ENCODE data around the gene CHAF1A. TPM values are rescaled to one million over a fixed set of nuclear protein-coding genes. Genes with fewer than 3 reads are reported as not detected.

CHAF1A gene
- total RNA-seq, 2 experiments from 2014 or later: 77.0 to 78.9 TPM

- peaks cover 44% of the 10 kb centered on the region for H3K36me3 Mint-ChIP-seq (ENCODE audit: low read depth)
- POLR2A ChIA-PET: no interaction called here
These were observed 32.0 kb downstream of the CHAF1A start for GRCh38 chr19:4434391-4434790.

DNA sequence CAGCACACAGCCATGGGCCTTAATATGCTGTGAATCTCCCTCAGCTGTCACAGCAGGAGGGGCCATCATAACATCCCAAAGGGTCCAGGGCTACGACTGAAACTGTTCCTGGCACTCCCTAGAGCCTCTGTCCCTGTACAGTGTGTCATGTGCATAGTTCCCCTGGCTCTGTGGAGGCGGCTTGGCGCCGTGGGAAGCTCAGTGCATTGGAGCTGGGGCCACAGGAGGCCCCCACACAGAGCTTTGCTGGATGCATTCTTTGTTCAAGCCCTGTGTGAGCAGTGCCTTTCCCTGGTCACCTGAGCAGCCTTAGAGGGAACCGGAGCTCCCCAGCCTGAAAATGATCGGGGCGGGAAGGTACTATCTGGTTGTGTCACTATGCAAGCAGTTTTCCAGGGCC lies 33.8 kb downstream of the CHAF1A start:
- DNase-seq (no peak), ATAC-seq (no peak)
- H3K4me1 Mint-ChIP-seq: no peaks in the 10 kb centered on the region
- CTCF ChIA-PET: interaction anchor here (0.5 kb wide), 1 partner anchor 362 kb away, joined by 3 read pairs; no protein-coding TSS in a partner anchor
- H3K27ac Mint-ChIP-seq: no peak overlapping the region
- no peak overlapping the region for H3K4me3 Mint-ChIP-seq
- H3K27me3 Mint-ChIP-seq: no peaks in the 10 kb centered on the region
- intact Hi-C loops (cut with DNase I, micrococcal nuclease): no loop called here
- peaks cover 38% of the 10 kb centered on the region for H3K36me3 Mint-ChIP-seq (ENCODE audit: low read depth)
- POLR2A ChIA-PET: no interaction called here
- no peaks in the 10 kb centered on the region for H3K9me3 Mint-ChIP-seq (ENCODE audit: low read depth)

More at GRCh38 chr19:4434391-4434790, 32.0 kb downstream of the CHAF1A start:
- DNase-seq (no peak), ATAC-seq (no peak)
- H3K27me3 Mint-ChIP-seq: no peaks in the 10 kb centered on the region
- no peak overlapping the region for H3K27ac Mint-ChIP-seq
- no peak overlapping the region for H3K4me3 Mint-ChIP-seq
- H3K4me1 Mint-ChIP-seq: no peaks in the 10 kb centered on the region
- no peaks in the 10 kb centered on the region for H3K9me3 Mint-ChIP-seq (ENCODE audit: low read depth)
- intact Hi-C loops (cut with DNase I, micrococcal nuclease): no loop called here
- CTCF ChIA-PET: interaction anchor here (0.7 kb wide), 1 partner anchor 36 kb away, joined by 3 read pairs; no protein-coding TSS in a partner anchor

DNA sequence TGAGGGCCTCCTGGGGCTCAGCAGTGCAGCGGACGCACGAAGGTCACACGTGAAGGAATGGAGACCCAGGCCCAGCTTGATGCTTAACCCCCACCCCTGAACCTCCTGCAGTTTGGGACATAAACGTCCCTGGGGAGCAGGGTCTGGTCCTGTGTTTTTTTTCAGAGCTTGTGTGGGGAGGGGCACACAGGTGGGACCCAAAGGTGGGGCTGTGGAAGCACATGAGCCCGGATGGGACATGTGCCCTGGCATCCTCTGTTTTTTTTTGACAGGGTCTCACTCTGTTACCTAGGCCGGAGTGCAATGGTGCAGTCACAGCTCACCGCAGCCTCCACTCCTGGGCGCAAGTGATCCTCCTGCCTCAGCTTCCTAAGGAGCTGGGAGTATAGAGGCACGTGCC lies 34.7 kb downstream of the CHAF1A start:
- ATAC-seq (no peak), DNase-seq (no peak)
- CTCF ChIA-PET: interaction anchor here (0.6 kb wide), 1 partner anchor 22 kb away, joined by 3 read pairs; no protein-coding TSS in a partner anchor
- Mint-ChIP-seq H3K4me1 (no peaks in the 10 kb centered on the region), H3K27me3 (no peaks in the 10 kb centered on the region), H3K9me3 (ENCODE audit: low read depth) (no peaks in the 10 kb centered on the region), H3K4me3 (no peak overlapping the region), H3K27ac (no peak overlapping the region), H3K36me3 (ENCODE audit: low read depth) (peaks cover 31% of the 10 kb centered on the region)
- intact Hi-C loops (cut with DNase I, micrococcal nuclease): no loop called here
- POLR2A ChIA-PET: interaction anchor here (0.6 kb wide), 1 partner anchor 11 kb away, joined by 3 read pairs; no protein-coding TSS in a partner anchor

GRCh38 chr19:4439243-4439642 lies 36.8 kb downstream of the CHAF1A start:
- DNase-seq: no peak
- Mint-ChIP-seq H3K36me3 (ENCODE audit: low read depth) (peaks cover 28% of the 10 kb centered on the region), H3K27me3 (no peaks in the 10 kb centered on the region), H3K4me1 (no peaks in the 10 kb centered on the region), H3K4me3 (no peak overlapping the region), H3K9me3 (ENCODE audit: low read depth) (no peaks in the 10 kb centered on the region), H3K27ac (no peak overlapping the region)
- ATAC-seq: no peak
- intact Hi-C loops (cut with DNase I, micrococcal nuclease): no loop called here
- CTCF ChIA-PET: no interaction called here
- POLR2A ChIA-PET: no interaction called here

- no peak for DNase-seq
- Mint-ChIP-seq H3K4me1 (no peaks in the 10 kb centered on the region), H3K4me3 (no peak overlapping the region), H3K27me3 (no peaks in the 10 kb centered on the region), H3K9me3 (ENCODE audit: low read depth) (no peaks in the 10 kb centered on the region), H3K36me3 (ENCODE audit: low read depth) (peaks cover 24% of the 10 kb centered on the region), H3K27ac (no peak overlapping the region)
- POLR2A ChIA-PET: no interaction called here
- intact Hi-C loops (cut with DNase I, micrococcal nuclease): no loop called here
- CTCF ChIA-PET: no interaction called here
- ATAC-seq: no peak
These were observed 39.8 kb downstream of the CHAF1A start for GRCh38 chr19:4441994-4442818.

DNA sequence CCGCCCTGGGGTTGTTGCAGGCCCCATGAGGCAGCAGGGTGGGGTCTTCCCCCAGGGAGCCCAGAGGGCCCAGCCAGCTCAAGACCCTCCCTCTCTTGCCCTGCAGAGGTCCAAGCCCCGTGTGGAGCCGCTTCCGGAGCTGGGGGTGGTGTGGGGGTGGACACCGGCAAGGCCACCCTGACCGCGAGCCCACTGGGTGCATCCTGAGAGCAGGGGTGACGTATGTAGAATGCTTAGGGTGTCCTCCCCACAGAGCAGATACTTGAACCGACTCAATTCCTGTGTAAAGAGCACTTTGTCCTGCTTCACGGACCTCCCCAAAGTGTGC lies 40.3 kb downstream of the CHAF1A start:
- Mint-ChIP-seq H3K27me3 (no peaks in the 10 kb centered on the region), H3K9me3 (ENCODE audit: low read depth) (no peaks in the 10 kb centered on the region), H3K36me3 (ENCODE audit: low read depth) (peaks cover 28% of the 10 kb centered on the region), H3K27ac (no peak overlapping the region), H3K4me1 (no peaks in the 10 kb centered on the region), H3K4me3 (no peak overlapping the region)
- ChIA-PET POLR2A (interaction anchor here (0.9 kb wide), 1 partner anchor 14 kb away, joined by 3 read pairs; no protein-coding TSS in a partner anchor), CTCF (no interaction called here)
- intact Hi-C loops (cut with DNase I, micrococcal nuclease): no loop called here
- no peak for ATAC-seq
- DNase-seq: no peak

DNA sequence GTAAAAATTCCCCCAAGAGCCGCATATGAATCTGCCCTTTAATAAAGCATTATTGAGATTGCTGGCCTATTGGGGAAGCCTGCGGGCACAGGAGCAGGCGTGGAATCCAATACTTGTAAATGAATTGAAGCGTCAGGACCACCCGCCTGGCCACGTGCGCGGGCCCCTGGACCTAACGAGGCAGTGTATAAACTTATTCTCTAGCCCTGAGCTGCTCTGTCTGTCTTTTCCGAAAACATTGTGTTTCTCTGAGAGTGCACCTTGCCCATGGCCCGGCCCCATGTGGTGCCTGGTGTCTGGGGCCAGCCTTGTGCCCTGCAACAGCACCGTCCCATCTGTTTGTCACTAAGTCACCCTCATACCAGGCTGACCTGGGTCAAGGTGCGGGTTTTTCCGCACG lies 40.7 kb downstream of the CHAF1A start:
- Mint-ChIP-seq H3K4me1 (no peaks in the 10 kb centered on the region), H3K4me3 (no peak overlapping the region), H3K9me3 (ENCODE audit: low read depth) (no peaks in the 10 kb centered on the region), H3K36me3 (ENCODE audit: low read depth) (peaks cover 24% of the 10 kb centered on the region), H3K27ac (no peak overlapping the region), H3K27me3 (no peaks in the 10 kb centered on the region)
- no peak for ATAC-seq
- ChIA-PET POLR2A (interaction anchor here (0.6 to 0.9 kb wide), 2 partner anchors 14 to 43 kb away, joined by 3 to 4 read pairs; no protein-coding TSS in a partner anchor), CTCF (no interaction called here)
- no peak for DNase-seq
- intact Hi-C loops (cut with DNase I, micrococcal nuclease): no loop called here

DNA sequence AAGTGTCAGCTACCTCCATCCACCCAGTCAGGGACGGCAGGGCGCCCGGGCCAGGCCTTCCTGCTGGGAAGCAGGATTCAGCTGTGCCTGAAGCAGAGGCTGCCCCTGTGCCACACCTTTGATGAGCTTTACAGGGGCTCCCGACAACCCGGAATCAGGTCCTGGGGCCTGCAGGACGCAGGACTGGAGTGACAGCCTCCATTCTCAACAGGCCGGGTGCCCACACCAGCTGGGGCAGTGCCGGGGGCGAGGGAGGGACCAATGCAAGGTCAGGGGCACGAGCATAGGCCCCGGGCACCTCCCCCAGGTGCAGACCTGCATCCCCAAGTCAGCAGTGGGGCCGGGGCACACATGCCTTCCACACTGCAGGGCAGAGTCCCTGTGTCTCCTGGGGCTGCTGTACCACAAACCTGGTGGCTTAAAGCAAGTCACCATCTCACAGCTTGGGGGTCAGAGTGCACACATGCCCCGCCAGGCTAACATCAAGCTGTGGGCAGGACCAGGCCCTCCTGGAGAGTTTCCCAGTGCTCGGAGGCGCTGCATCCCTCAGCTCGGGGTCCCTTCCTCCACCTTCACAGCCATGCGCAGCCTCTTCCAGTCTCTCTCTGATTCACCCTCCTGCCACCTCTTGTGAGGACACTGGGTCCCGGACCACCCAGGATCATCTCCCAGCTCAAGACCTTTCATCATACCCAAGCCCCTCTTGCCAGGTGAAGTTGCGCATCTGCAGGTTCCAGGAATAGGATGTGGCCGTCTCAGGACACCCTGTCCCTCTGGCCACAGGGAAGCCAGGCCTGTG lies 41.7 kb downstream of the CHAF1A start:
- Mint-ChIP-seq H3K9me3 (ENCODE audit: low read depth) (no peaks in the 10 kb centered on the region), H3K27ac (no peak overlapping the region)

DNA sequence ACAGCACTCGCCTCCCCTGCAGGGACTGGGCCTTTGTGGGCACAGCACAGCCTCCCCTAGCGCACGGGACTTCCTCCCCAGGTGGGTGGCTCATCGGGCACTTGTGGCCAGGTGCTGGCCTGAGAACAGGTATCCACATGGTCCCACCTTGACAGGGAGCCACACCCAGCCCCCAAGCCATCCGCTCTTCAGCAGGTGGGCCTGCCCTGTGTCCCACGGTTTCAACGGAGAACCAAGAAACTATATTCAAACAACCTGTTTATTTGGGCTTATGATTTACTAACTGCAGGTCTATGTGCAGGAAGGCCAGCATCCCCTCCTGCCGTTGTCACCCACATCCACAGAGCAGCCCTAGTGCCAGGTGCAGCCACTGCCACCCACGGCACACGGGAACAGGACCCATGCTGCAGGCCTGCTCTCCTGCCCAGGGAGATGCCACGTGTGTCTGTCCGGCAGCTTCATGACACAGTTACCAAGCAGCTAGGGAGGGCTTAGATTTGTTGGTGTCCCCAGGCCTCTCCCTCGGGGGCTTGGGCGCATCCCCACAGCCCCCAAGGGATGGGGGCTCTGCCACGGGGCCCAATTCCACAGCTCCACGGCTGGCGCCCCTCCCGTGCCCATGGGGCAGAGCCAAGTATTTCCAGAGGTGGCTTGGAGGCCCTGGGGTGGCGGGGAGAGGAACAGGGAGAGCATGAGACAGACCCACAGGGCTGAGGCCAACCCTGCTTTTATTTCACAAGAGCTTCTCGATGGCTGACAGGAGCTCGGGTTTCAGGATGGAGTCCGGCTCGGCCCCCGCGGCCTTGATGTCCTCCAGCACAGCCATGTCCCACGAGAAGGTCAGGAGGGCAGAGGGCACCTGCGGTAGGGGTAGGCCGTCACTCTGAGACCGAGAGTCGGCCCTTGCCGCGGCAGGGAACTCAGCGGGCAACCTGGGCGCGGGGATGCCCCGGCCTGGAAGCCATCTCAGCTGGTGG lies 42.6 kb downstream of the CHAF1A start:
- no peak overlapping the region for H3K27ac Mint-ChIP-seq
- H3K36me3 Mint-ChIP-seq (ENCODE audit: low read depth): peaks cover 24% of the 10 kb centered on the region
- no peak for ATAC-seq
- DNase-seq: no peak
- CTCF ChIA-PET: interaction anchor here (0.7 kb wide), 1 partner anchor 223 kb away, joined by 3 read pairs; no protein-coding TSS in a partner anchor
- POLR2A ChIA-PET: interaction anchor here (0.6 to 1.4 kb wide), 2 partner anchors 10 to 23 kb away, joined by 4 to 13 read pairs; no protein-coding TSS in a partner anchor
- intact Hi-C loops (cut with DNase I, micrococcal nuclease): no loop called here
- no peaks in the 10 kb centered on the region for H3K9me3 Mint-ChIP-seq (ENCODE audit: low read depth)
- H3K4me3 Mint-ChIP-seq: no peak overlapping the region
- H3K4me1 Mint-ChIP-seq: no peaks in the 10 kb centered on the region
- H3K27me3 Mint-ChIP-seq: no peaks in the 10 kb centered on the region

More for the DNA sequence above, 41.7 kb downstream of the CHAF1A start:
- ChIA-PET CTCF (no interaction called here), POLR2A (interaction anchor here (0.8 to 1.4 kb wide), 2 partner anchors 10 to 27 kb away, joined by 3 to 4 read pairs; no protein-coding TSS in a partner anchor)
- no peaks in the 10 kb centered on the region for H3K27me3 Mint-ChIP-seq
- no peaks in the 10 kb centered on the region for H3K4me1 Mint-ChIP-seq
- H3K4me3 Mint-ChIP-seq: no peak overlapping the region
- DNase-seq (no peak), ATAC-seq (no peak)
- H3K36me3 Mint-ChIP-seq (ENCODE audit: low read depth): peaks cover 27% of the 10 kb centered on the region
- intact Hi-C loops (cut with DNase I, micrococcal nuclease): no loop called here

DNA sequence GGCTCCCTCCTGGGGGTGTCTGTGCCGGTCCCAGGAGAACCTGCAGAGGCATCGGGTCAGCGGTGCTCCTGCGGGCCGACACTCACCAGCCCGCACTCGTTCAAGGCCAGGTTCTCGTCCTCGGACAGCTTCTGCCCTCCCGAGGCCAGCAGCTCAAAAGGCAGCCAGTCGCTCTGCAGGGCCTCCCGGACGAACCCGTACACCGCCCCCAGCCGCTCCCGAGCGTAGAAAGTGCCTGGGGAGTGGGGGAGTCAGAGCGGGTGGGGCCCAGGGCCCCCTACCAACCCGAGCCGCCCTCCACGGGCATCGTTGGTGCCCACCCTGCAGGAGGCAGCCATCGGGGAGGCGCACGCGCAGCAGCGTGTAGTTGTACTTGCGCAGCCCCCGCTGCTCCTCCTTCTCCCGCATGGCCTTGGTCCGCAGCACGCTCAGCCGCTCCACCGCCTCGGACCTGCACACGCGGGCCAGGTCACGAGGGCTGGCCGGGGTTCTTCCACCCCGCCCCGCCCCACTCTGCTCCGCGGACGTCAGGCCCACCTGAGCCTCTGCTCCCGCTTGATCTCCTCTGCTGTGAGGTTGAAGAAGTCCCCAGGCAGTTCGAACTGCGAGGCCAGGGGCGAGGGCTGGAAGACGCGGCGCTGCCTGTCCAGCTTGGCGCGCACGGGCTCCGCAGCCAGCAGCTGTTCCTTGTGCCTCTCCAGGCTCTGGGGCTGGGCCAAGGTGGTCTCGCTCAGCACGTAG lies 43.7 kb downstream of the CHAF1A start:
- Mint-ChIP-seq H3K9me3 (ENCODE audit: low read depth) (no peaks in the 10 kb centered on the region), H3K4me1 (no peaks in the 10 kb centered on the region), H3K4me3 (no peak overlapping the region), H3K36me3 (ENCODE audit: low read depth) (peaks cover 29% of the 10 kb centered on the region), H3K27me3 (no peaks in the 10 kb centered on the region), H3K27ac (no peak overlapping the region)
- ATAC-seq: no peak
- ChIA-PET CTCF (no interaction called here), POLR2A (no interaction called here)
- no peak for DNase-seq
- intact Hi-C loops (cut with DNase I, micrococcal nuclease): no loop called here
